AG04449 (cell line): ENCODE results near the gene GOLGA6L2.

Experiments
- CTCF ChIA-PET: fragments of 350-600 bp; formaldehyde crosslinking; extraction: SDS; loops from one replicate; lab custom pipeline; 2021; ENCODE audit warnings: antibody characterized with exemption; lab: Yijun Ruan, JAX
- POLR2A ChIA-PET: fragments of 400-600, 350-600 bp; formaldehyde crosslinking; extraction: SDS; loops from one replicate; lab custom pipeline; 2020; ENCODE audit warnings: antibody characterized with exemption, inconsistent platforms; lab: Yijun Ruan, JAX
- DNase-seq: peaks from one replicate; pipeline ENCODE4 v3.0.0-alpha.2; 2010; ENCODE audit warnings: low read depth, low spot score
- H3K4me3 ChIP-seq: 2 replicates; pipeline ENCODE4 v1.5.1; 2011; ENCODE audit warnings: low read depth, mild to moderate bottlenecking, control low read depth, low read length
- CTCF ChIP-seq: IDR thresholded peaks from one replicate; pipeline ENCODE4 v1.5.1; 2011; ENCODE audit warnings: mild to moderate bottlenecking, moderate library complexity, low read length, control low read depth, inconsistent platforms; ENCODE audit not compliant: insufficient read depth; ENCODE audit errors: missing control alignments

Gene GOLGA6L2

GRCh38 chr15:23447107-23447500 is at the start of gene GOLGA6L2:
Gene GOLGA6L2 (minus strand): TSS chr15:23447243. CDS start chr15:23447181, 62 bp downstream.
- POLR2A ChIA-PET, result no interaction called here
- DNase-seq, result no peak
- CTCF ChIA-PET, result no interaction called here
- H3K4me3 ChIP-seq, result no peak within 1 kb of the TSS
- no peak for TF ChIP-seq CTCF

- ChIA-PET POLR2A (no interaction called here), CTCF (interaction anchor here (2.1 kb wide), 1 partner anchor 12 kb away, joined by 6 read pairs; no protein-coding TSS in a partner anchor)
- no peak for TF ChIP-seq CTCF
- DNase-seq, result no peak
- no peak overlapping the region for H3K4me3 ChIP-seq
These were observed 37.8 kb upstream of the GOLGA6L2 start for GRCh38 chr15:23484870-23485269.

- ChIA-PET CTCF (interaction anchor here (2.1 kb wide), 1 partner anchor 13 kb away, joined by 6 read pairs; no protein-coding TSS in a partner anchor), POLR2A (no interaction called here)
- H3K4me3 ChIP-seq, result no peak overlapping the region
- no peak for TF ChIP-seq CTCF
- DNase-seq, result no peak
These were observed 36.8 kb upstream of the GOLGA6L2 start for GRCh38 chr15:23483821-23484299.

- no peak overlapping the region for H3K4me3 ChIP-seq
- no peak for DNase-seq
- CTCF ChIA-PET, result no interaction called here
- POLR2A ChIA-PET, result no interaction called here
- no peak for TF ChIP-seq CTCF
These were observed 35.9 kb upstream of the GOLGA6L2 start for GRCh38 chr15:23482764-23483489.

- H3K4me3 ChIP-seq, result no peak overlapping the region
- CTCF ChIA-PET, result no interaction called here
- TF ChIP-seq CTCF, result no peak
- no peak for DNase-seq
- POLR2A ChIA-PET, result no interaction called here
These were observed 35.2 kb upstream of the GOLGA6L2 start for GRCh38 chr15:23482228-23482627.

GRCh38 chr15:23477920-23478319 is 30.9 kb upstream of the GOLGA6L2 start:
- no peak overlapping the region for H3K4me3 ChIP-seq
- no peak for DNase-seq
- TF ChIP-seq CTCF, result no peak
- POLR2A ChIA-PET, result no interaction called here
- CTCF ChIA-PET, result no interaction called here
